Activated B cell treated with CpG ODN at 0.5 μM for 24 hours (primary cell): ENCODE measurements around the gene TSPAN13. TPM values are rescaled to one million over a fixed set of nuclear protein-coding genes. Genes with fewer than 3 reads are reported as not detected.
A peak's percentile ranks its signal among the peaks of the same experiment; 100 is the strongest.

Source experiments
- ATAC-seq: fragments of 200-7000 bp; cut with Tn5 transposase; one replicate; pipeline ENCODE4 v1.10.0; 2021; ENCODE audit warnings: low read depth, mild to moderate bottlenecking, moderate library complexity
- CTCF ChIA-PET: fragments of 350-600 bp; sonication (Branson Sonifier 250); formaldehyde crosslinking; loops from one replicate; lab custom pipeline; 2021; ENCODE audit warnings: antibody characterized with exemption; lab: Charles Lee
- POLR2A ChIA-PET: fragments of 350-600 bp; sonication (Branson Sonifier 250); formaldehyde crosslinking; loops from one replicate; lab custom pipeline; 2021; ENCODE audit warnings: antibody characterized with exemption; lab: Charles Lee
- DNase-seq: peaks from one replicate; pipeline ENCODE4 v3.0.0; 2022
- H3K27ac Mint-ChIP-seq: one replicate; pipeline ENCODE4 v1.8.0; 2020; ENCODE audit warnings: mixed read lengths
- H3K27me3 Mint-ChIP-seq: one replicate; pipeline ENCODE4 v1.8.0; 2021; ENCODE audit warnings: mixed read lengths
- H3K36me3 Mint-ChIP-seq: one replicate; pipeline ENCODE4 v1.8.0; 2021; ENCODE audit warnings: low read depth, mixed read lengths
- H3K4me1 Mint-ChIP-seq: one replicate; pipeline ENCODE4 v1.8.0; 2021; ENCODE audit warnings: mixed read lengths
- H3K4me3 Mint-ChIP-seq: one replicate; pipeline ENCODE4 v1.8.0; 2020; ENCODE audit warnings: mild to moderate bottlenecking, mixed read lengths
- H3K9me3 Mint-ChIP-seq: one replicate; pipeline ENCODE4 v1.8.0; 2020; ENCODE audit warnings: mixed read lengths
- CTCF ChIP-seq: fragments of 200-600 bp; IDR thresholded peaks from one replicate; pipeline ENCODE4 v1.8.0; 2022; ENCODE audit warnings: antibody characterized with exemption, mild to moderate bottlenecking
- intact Hi-C: fragments of 100-400 bp; cut with micrococcal nuclease; formaldehyde crosslinking; loops from one replicate; pipeline ENCODE4 v1.15.1; 2024
- total RNA-seq: library from RNA; stranded (reverse); gene quantifications from 2 replicates; pipeline ENCODE4 v1.2.3, GENCODE V29; 2022

TSPAN13 gene
- total RNA-seq = 15.1 and 17.8 TPM in 2 replicates

GRCh38 chr7:16753102-16753931, at the start of gene TSPAN13:
TSPAN13 (plus strand) TSS chr7:16753755; CDS start chr7:16753968, 213 bp downstream.
- POLR2A ChIA-PET = interaction anchor here (0.7 to 1.6 kb wide), 3 partner anchors 8 to 107 kb away, joined by 3 to 8 read pairs (median 3); partner anchors contain the start of genes ANKMY2 and BZW2
- H3K4me3 Mint-ChIP-seq = peak within 1 kb of the TSS; percentile 88
- no peaks in the 10 kb centered on the region for H3K9me3 Mint-ChIP-seq
- peak within 1 kb of the TSS; percentile 84 for H3K27ac Mint-ChIP-seq
- DNase-seq = peak; percentile 80
- no peaks in the 10 kb centered on the region for H3K27me3 Mint-ChIP-seq
- ATAC-seq = peak; percentile 88
- intact Hi-C loops = loop anchor here (1.0 to 10.0 kb wide), 4 partner anchors 107 to 1751 kb away; partner anchors contain the start of genes BZW2 and CRPPA
- CTCF ChIA-PET = interaction anchor here (0.9 kb wide), 1 partner anchor 50 kb away, joined by 3 read pairs; no protein-coding TSS in a partner anchor
- peaks cover 45% of the 10 kb centered on the region for H3K4me1 Mint-ChIP-seq
- no peak for TF ChIP-seq CTCF
- peaks cover 3% of the 10 kb centered on the region for H3K36me3 Mint-ChIP-seq

GRCh38 chr7:16708511-16708910, 45.0 kb upstream of the TSPAN13 start:
- TF ChIP-seq CTCF = no peak
- intact Hi-C loops = no loop called here
- no peak overlapping the region for H3K4me3 Mint-ChIP-seq
- H3K4me1 Mint-ChIP-seq = peaks cover 10% of the 10 kb centered on the region
- ChIA-PET POLR2A (no interaction called here), CTCF (no interaction called here)
- H3K36me3 Mint-ChIP-seq = peaks cover 36% of the 10 kb centered on the region
- H3K27me3 Mint-ChIP-seq = no peaks in the 10 kb centered on the region
- no peak for DNase-seq
- H3K27ac Mint-ChIP-seq = no peak overlapping the region
- no peaks in the 10 kb centered on the region for H3K9me3 Mint-ChIP-seq
- no peak for ATAC-seq

- POLR2A ChIA-PET = no interaction called here
- no peak for ATAC-seq
- CTCF ChIA-PET = no interaction called here
These were observed 44.6 kb upstream of the TSPAN13 start for GRCh38 chr7:16708980-16709379.

GRCh38 chr7:16710651-16711050, 42.9 kb upstream of the TSPAN13 start:
- peaks cover 20% of the 10 kb centered on the region for H3K36me3 Mint-ChIP-seq
- ATAC-seq (no peak), DNase-seq (no peak)
- H3K9me3 Mint-ChIP-seq = no peaks in the 10 kb centered on the region
- CTCF ChIA-PET = no interaction called here
- no peaks in the 10 kb centered on the region for H3K27me3 Mint-ChIP-seq
- intact Hi-C loops = no loop called here
- H3K4me1 Mint-ChIP-seq = peaks cover 10% of the 10 kb centered on the region
- TF ChIP-seq CTCF = no peak
- no peak overlapping the region for H3K27ac Mint-ChIP-seq
- POLR2A ChIA-PET = no interaction called here
- H3K4me3 Mint-ChIP-seq = no peak overlapping the region

More at GRCh38 chr7:16708980-16709379, 44.6 kb upstream of the TSPAN13 start:
- intact Hi-C loops = no loop called here
- Mint-ChIP-seq H3K9me3 (no peaks in the 10 kb centered on the region), H3K27me3 (no peaks in the 10 kb centered on the region), H3K27ac (no peak overlapping the region), H3K4me1 (peaks cover 10% of the 10 kb centered on the region), H3K4me3 (no peak overlapping the region), H3K36me3 (peaks cover 32% of the 10 kb centered on the region)
- no peak for TF ChIP-seq CTCF
- no peak for DNase-seq

- ATAC-seq (no peak), DNase-seq (no peak)
- no peak overlapping the region for H3K4me3 Mint-ChIP-seq
- peaks cover 11% of the 10 kb centered on the region for H3K36me3 Mint-ChIP-seq
- H3K27ac Mint-ChIP-seq = no peak overlapping the region
- intact Hi-C loops = no loop called here
- TF ChIP-seq CTCF = no peak
- POLR2A ChIA-PET = no interaction called here
- CTCF ChIA-PET = no interaction called here
- no peaks in the 10 kb centered on the region for H3K9me3 Mint-ChIP-seq
- H3K4me1 Mint-ChIP-seq = peaks cover 10% of the 10 kb centered on the region
- H3K27me3 Mint-ChIP-seq = no peaks in the 10 kb centered on the region
These were observed 41.8 kb upstream of the TSPAN13 start for GRCh38 chr7:16711730-16712129.
